GM19351 (cell line): Measurements from ENCODE around the gene CACNA1H.

Experiments used
- ATAC-seq: cut with Tn5 transposase; IDR thresholded peaks from one replicate; pipeline ENCODE4 v1.9.1; 2021; ENCODE audit warnings: mild to moderate bottlenecking, moderate library complexity; ENCODE audit not compliant: unreplicated experiment

The CACNA1H gene

GRCh38 chr16:1152651-1153259 is at the start of gene CACNA1H:
TSS of gene CACNA1H (plus strand) at chr16:1153106. CDS start at chr16:1153738, 632 bp downstream.
- ATAC-seq = no peak

GRCh38 chr16:1103636-1103980 is 49.3 kb upstream of the CACNA1H start:
- no peak for ATAC-seq

- no peak for ATAC-seq
Observed at GRCh38 chr16:1105888-1106620, 46.9 kb upstream of the CACNA1H start.

- no peak for ATAC-seq
Observed at GRCh38 chr16:1106659-1107058, 46.2 kb upstream of the CACNA1H start.

- ATAC-seq = no peak
Observed at GRCh38 chr16:1107141-1107540, 45.8 kb upstream of the CACNA1H start.

GRCh38 chr16:1107731-1108130 is 45.2 kb upstream of the CACNA1H start:
- ATAC-seq = no peak

- no peak for ATAC-seq
Observed at GRCh38 chr16:1108299-1109252, 44.3 kb upstream of the CACNA1H start.

GRCh38 chr16:1109648-1110047 is 43.3 kb upstream of the CACNA1H start:
- no peak for ATAC-seq

- ATAC-seq = no peak
Observed at GRCh38 chr16:1112506-1113184, 40.3 kb upstream of the CACNA1H start.

- no peak for ATAC-seq
Observed at GRCh38 chr16:1113489-1113888, 39.4 kb upstream of the CACNA1H start.

- no peak for ATAC-seq
Observed at GRCh38 chr16:1113889-1114526, 38.9 kb upstream of the CACNA1H start.

GRCh38 chr16:1116693-1117077 is 36.2 kb upstream of the CACNA1H start:
- no peak for ATAC-seq

GRCh38 chr16:1117176-1117900 is 35.6 kb upstream of the CACNA1H start:
- ATAC-seq = no peak

GRCh38 chr16:1117926-1118325 is 35.0 kb upstream of the CACNA1H start:
- no peak for ATAC-seq

GRCh38 chr16:1119129-1119528 is 33.8 kb upstream of the CACNA1H start:
- no peak for ATAC-seq

GRCh38 chr16:1119766-1120576 is 32.9 kb upstream of the CACNA1H start:
- ATAC-seq = no peak

- no peak for ATAC-seq
Observed at GRCh38 chr16:1120577-1120941, 32.3 kb upstream of the CACNA1H start.

GRCh38 chr16:1121009-1121408 is 31.9 kb upstream of the CACNA1H start:
- ATAC-seq = no peak
